ENCODE results near the gene TBC1D5. TPM values are rescaled to one million over a fixed set of nuclear protein-coding genes. Genes with fewer than 3 reads are reported as not detected.

TBC1D5 gene
- total and polyA plus RNA-seq, 2 of the 4 experiments (the other 2 are of a cell fraction), result 16.4 to 57.0 TPM

- H4K20me1 ChIP-seq (ENCODE audit: insufficient read depth, low read length), result no peaks in the 10 kb centered on the region
- H3K4ac ChIP-seq (ENCODE audit: low read depth, low read length), result no peak overlapping the region
- ChIA-PET POLR2A (ENCODE audit: unreplicated experiment) (no interaction called here), CTCF (no interaction called here)
- H3K4me1 ChIP-seq (ENCODE audit: control insufficient read depth, insufficient read depth, low read length), result peaks cover 3% of the 10 kb centered on the region; the same call in 1 of the 2 replicates
- H3K18ac ChIP-seq (ENCODE audit: low read depth, low read length), result no peak overlapping the region
- no peak overlapping the region for H2AK5ac ChIP-seq (ENCODE audit: low read depth, low read length)
- BruUV-seq (replicated peaks), result no TSS peak
- H2BK120ac ChIP-seq (ENCODE audit: low read depth, low read length), result no peak overlapping the region
- no peak overlapping the region for H2AK9ac ChIP-seq (replicated peaks; ENCODE audit: low read depth, low read length, poor library complexity)
- no peak overlapping the region for H3K9ac ChIP-seq (ENCODE audit: low read depth, low read length)
- no peak overlapping the region for H3K4me2 ChIP-seq (ENCODE audit: low read depth, low read length)
- TF ChIP-seq RFX5 (IDR thresholded peaks at IDR 0.05; ENCODE audit: low read depth, low read length), result no peak
- peak; percentile 64 for TF ChIP-seq NFE2L2 (IDR thresholded peaks at IDR 0.05; ENCODE audit: low read depth, low read length)
- no peak overlapping the region for H3K56ac ChIP-seq (ENCODE audit: extremely low read depth, insufficient read depth, low read length)
- no peak overlapping the region for H4K8ac ChIP-seq (ENCODE audit: low read depth in 2 of 2, low read length in 2 of 2)
- intact Hi-C loops (cut with micrococcal nuclease), result no loop called here
- H3K79me1 ChIP-seq (ENCODE audit: low read depth in 1 of 2, low read length in 2 of 2), result no peaks in the 10 kb centered on the region
- H3K14ac ChIP-seq (replicated peaks; ENCODE audit: low read depth, low read length), result no peak overlapping the region
- no peak overlapping the region for H4K91ac ChIP-seq (ENCODE audit: insufficient read depth, low read depth, low read length)
- H2BK5ac ChIP-seq (ENCODE audit: low read depth, low read length, poor library complexity, severe bottlenecking), result no peak overlapping the region
- in situ Hi-C loops (cut with MboI; ENCODE audit: low sequenced_read_pairs), result no loop called here
- ATAC-seq (ENCODE audit: low read depth), result no peak
- no peak overlapping the region for H2BK15ac ChIP-seq (ENCODE audit: low read depth, low read length)
- dilution Hi-C loops (cut with HindIII; ENCODE audit: low sequenced_read_pairs, unreplicated experiment), result no loop called here
- no peaks in the 10 kb centered on the region for H3K9me3 ChIP-seq (ENCODE audit: control insufficient read depth, insufficient read depth, low read length)
- H3K9me1 ChIP-seq (ENCODE audit: insufficient read depth, low read length), result no peaks in the 10 kb centered on the region
- H3K27me3 ChIP-seq (ENCODE audit: control insufficient read depth, insufficient read depth, low read length), result no peaks in the 10 kb centered on the region
- H2BK20ac ChIP-seq (ENCODE audit: low read depth, low read length), result no peak overlapping the region
- H3K4me3 ChIP-seq (ENCODE audit: insufficient read depth, low read depth, low read length), result no peak overlapping the region
- H3K27ac ChIP-seq (ENCODE audit: insufficient read depth, low read length), result no peak overlapping the region
- H2AFZ ChIP-seq (replicated peaks; ENCODE audit: low read length, poor library complexity), result no peak overlapping the region
- H3K36me3 ChIP-seq (ENCODE audit: control insufficient read depth, insufficient read depth, low read length), result no peaks in the 10 kb centered on the region
- DNase-seq, result no peak
- H4K5ac ChIP-seq (ENCODE audit: low read depth, low read length), result no peak overlapping the region
- no peak overlapping the region for H3K23ac ChIP-seq (ENCODE audit: low read depth, low read length)
Measured at GRCh38 chr3:17217588-17217987, 524.8 kb downstream of the TBC1D5 start.

Measured in IMR-90 (cell line).